PC-9 (cell line): ENCODE data around the gene CAMKMT. TPM values are rescaled to one million over a fixed set of nuclear protein-coding genes. Genes with fewer than 3 reads are reported as not detected.

Experiments
- BruUV-seq: library from RNA; stranded (reverse); fragments of 400-500 nt; replicated peaks from 2 replicates; lab custom pipeline; 2021; lab: Mats Ljungman, UMichigan
- CTCF ChIA-PET: fragments of 300-600 bp; sonication (Branson Sonifier 250); formaldehyde crosslinking; loops from one replicate; lab custom pipeline; 2022; ENCODE audit warnings: antibody characterized with exemption; lab: Charles Lee
- POLR2A ChIA-PET: fragments of 300-600 bp; sonication (Branson Sonifier 250); formaldehyde crosslinking; loops from one replicate; lab custom pipeline; 2022; ENCODE audit warnings: antibody characterized with exemption; ENCODE audit not compliant: unreplicated experiment; lab: Charles Lee
- DNase-seq, 2 experiments: peaks; one replicate each; pipeline versions ENCODE4 v3.0.0 to v3.0.0-alpha.2; 2015 to 2022; ENCODE audit warnings: mixed read lengths in 1 of 2
- H2AFZ ChIP-seq: fragments of 200-600 bp; sonication (generic); 2 replicates; pipeline ENCODE4 v1.8.1; 2017; ENCODE audit warnings: antibody characterized with exemption
- H3F3A ChIP-seq: fragments of 200-600 bp; sonication (generic); 2 replicates; pipeline ENCODE4 v1.8.1; 2017; ENCODE audit warnings: antibody characterized with exemption, mild to moderate bottlenecking, low read depth; ENCODE audit not compliant: insufficient read depth
- H3K27ac ChIP-seq: fragments of 200-600 bp; sonication (generic); 2 replicates; pipeline ENCODE4 v1.6.1; 2016; ENCODE audit warnings: mixed run types
- H3K27me3 ChIP-seq: fragments of 200-600 bp; sonication (generic); 2 replicates; pipeline ENCODE4 v1.6.1; 2016; ENCODE audit warnings: low read depth, mixed run types; ENCODE audit not compliant: insufficient read depth
- H3K36me3 ChIP-seq: fragments of 200-600 bp; sonication (generic); 2 replicates; pipeline ENCODE4 v1.6.1; 2016; ENCODE audit warnings: low read depth, mixed run types
- H3K4me1 ChIP-seq: fragments of 200-600 bp; sonication (generic); replicated peaks from 2 replicates; pipeline ENCODE4 v1.6.1; 2016; ENCODE audit warnings: mixed run types; ENCODE audit not compliant: insufficient read depth
- H3K4me2 ChIP-seq: fragments of 200-600 bp; sonication (generic); 2 replicates; pipeline ENCODE4 v1.6.1; 2017; ENCODE audit warnings: mixed run types
- H3K4me3 ChIP-seq: fragments of 200-600 bp; sonication (generic); 2 replicates; pipeline ENCODE4 v1.6.1; 2016; ENCODE audit warnings: mixed run types
- H3K79me2 ChIP-seq: fragments of 200-600 bp; sonication (generic); 2 replicates; pipeline ENCODE4 v1.6.1; 2017; ENCODE audit warnings: low read depth, mixed run types
- H3K9me2 ChIP-seq: fragments of 200-600 bp; sonication (generic); 2 replicates; pipeline ENCODE4 v1.8.1; 2017; ENCODE audit warnings: mild to moderate bottlenecking; ENCODE audit not compliant: insufficient read depth
- H3K9me3 ChIP-seq: fragments of 200-600 bp; sonication (generic); 2 replicates; pipeline ENCODE4 v1.8.1; 2016; ENCODE audit warnings: low read depth; ENCODE audit not compliant: insufficient read depth
- H4K20me1 ChIP-seq: fragments of 200-600 bp; sonication (generic); 2 replicates; pipeline ENCODE4 v1.8.1; 2017; ENCODE audit not compliant: insufficient read depth
- EZH2 ChIP-seq: fragments of 200-600 bp; sonication (generic); IDR thresholded peaks from 2 replicates; pipeline ENCODE4 v1.8.0; 2017; ENCODE audit warnings: antibody characterized with exemption, low read depth
- intact Hi-C: fragments of 100-400 bp; cut with micrococcal nuclease; formaldehyde crosslinking; loops from one replicate; pipeline ENCODE4 v1.10.0; 2022; ENCODE audit not compliant: unreplicated experiment
- total RNA-seq: library from RNA; stranded (reverse); gene quantifications from 2 replicates; pipeline ENCODE4 v1.2.3, GENCODE V29; 2021
- TF ChIP-seq, protein P1 (sequence below): fragments of 200-600 bp; sonication (generic); conservative IDR thresholded peaks from 2 replicates; pipeline ENCODE4 v1.6.1; 2017; ENCODE audit warnings: mixed run types, antibody characterized with exemption, mild to moderate bottlenecking, moderate library complexity

Gene CAMKMT
- total RNA-seq, 1 experiment from 2014 or later: 17.9 TPM

DNA sequence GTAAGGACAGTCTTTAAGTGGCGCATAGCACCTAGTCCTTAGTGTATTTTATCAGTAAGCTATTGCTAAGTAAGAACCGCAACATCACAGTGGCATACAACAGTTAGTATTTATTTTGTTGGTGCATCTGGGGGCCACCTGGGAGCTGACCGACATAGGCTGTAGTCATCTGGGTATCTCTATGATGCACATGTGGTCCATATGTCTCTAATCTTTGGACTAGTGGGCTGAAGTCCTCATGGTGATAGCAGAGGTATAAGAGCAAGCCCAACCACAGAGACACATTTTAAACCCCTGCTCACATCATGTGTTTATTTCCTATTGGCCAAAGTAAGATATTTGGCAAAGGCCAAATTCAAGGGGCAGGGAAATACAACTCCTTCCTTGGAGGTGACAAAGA, 2.9 kb downstream of the CAMKMT start:
- H3K4me1 ChIP-seq: peaks cover 17% of the 10 kb centered on the region
- 0 out of 2 replicates have a peak, but pooled peaks cover 6% of the 10 kb centered on the region for H4K20me1 ChIP-seq
- 0 out of 2 replicates have a peak, but pooled peaks cover 2% of the 10 kb centered on the region for H3K36me3 ChIP-seq
- TF ChIP-seq, protein P1, sequence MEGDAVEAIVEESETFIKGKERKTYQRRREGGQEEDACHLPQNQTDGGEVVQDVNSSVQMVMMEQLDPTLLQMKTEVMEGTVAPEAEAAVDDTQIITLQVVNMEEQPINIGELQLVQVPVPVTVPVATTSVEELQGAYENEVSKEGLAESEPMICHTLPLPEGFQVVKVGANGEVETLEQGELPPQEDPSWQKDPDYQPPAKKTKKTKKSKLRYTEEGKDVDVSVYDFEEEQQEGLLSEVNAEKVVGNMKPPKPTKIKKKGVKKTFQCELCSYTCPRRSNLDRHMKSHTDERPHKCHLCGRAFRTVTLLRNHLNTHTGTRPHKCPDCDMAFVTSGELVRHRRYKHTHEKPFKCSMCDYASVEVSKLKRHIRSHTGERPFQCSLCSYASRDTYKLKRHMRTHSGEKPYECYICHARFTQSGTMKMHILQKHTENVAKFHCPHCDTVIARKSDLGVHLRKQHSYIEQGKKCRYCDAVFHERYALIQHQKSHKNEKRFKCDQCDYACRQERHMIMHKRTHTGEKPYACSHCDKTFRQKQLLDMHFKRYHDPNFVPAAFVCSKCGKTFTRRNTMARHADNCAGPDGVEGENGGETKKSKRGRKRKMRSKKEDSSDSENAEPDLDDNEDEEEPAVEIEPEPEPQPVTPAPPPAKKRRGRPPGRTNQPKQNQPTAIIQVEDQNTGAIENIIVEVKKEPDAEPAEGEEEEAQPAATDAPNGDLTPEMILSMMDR: no peak
- TF ChIP-seq EZH2: no peak
- POLR2A ChIA-PET: no interaction called here
- no peaks in the 10 kb centered on the region for H3K9me3 ChIP-seq
- CTCF ChIA-PET: interaction anchor here (0.8 kb wide), 1 partner anchor 16 kb away, joined by 16 read pairs; no protein-coding TSS in a partner anchor
- no peaks in the 10 kb centered on the region for H3K9me2 ChIP-seq
- H3K4me2 ChIP-seq: no peak overlapping the region
- intact Hi-C loops: no loop called here
- H3K79me2 ChIP-seq: peaks cover 44% of the 10 kb centered on the region
- no peak overlapping the region for H3K4me3 ChIP-seq
- H2AFZ ChIP-seq: no peak overlapping the region
- peaks cover 10% of the 10 kb centered on the region for H3F3A ChIP-seq
- no peak overlapping the region for H3K27ac ChIP-seq
- BruUV-seq: no TSS peak
- H3K27me3 ChIP-seq: no peaks in the 10 kb centered on the region
- no peak for DNase-seq

DNA sequence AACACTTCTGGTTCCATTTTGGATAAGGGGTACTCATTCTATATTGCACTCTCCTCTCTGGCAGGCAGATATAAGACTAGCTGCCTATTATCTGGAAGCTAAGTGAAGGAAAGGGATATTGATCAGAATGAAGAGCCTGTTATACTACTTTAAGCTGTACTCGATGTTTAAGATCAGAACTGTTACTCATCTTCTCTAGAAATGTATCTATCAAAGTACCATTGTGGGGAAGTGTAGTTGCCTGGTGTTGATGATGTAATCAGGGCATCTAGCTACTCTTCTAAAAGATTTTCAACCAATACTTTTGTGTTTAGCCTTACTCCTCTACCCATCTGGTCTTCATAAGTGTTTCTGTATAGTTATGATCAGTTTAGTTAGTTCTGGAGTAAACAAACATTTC, 5.8 kb downstream of the CAMKMT start:
- DNase-seq: no peak
- peaks cover 28% of the 10 kb centered on the region for H3K79me2 ChIP-seq
- intact Hi-C loops: no loop called here

DNA sequence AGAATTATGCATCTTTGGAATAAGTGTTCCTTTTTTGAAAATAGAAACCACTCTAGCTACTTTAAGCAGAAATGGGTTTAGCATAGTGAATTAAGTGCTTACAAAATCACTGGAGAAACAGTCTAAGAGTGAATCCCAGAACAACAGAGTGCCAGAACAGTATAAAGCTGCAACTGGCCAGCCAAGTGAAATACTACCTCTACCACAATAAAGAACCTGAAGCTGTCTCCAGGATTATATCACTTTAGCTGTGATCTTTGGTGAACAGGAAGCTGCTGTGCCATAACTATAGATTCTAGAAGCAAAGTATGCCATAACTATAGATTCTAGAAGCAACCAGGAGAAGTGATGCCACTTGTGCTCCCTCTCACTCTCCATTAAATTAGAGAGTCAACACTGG, 7.6 kb downstream of the CAMKMT start:
- POLR2A ChIA-PET: no interaction called here
- H3F3A ChIP-seq: no peaks in the 10 kb centered on the region; the same call in 1 of the 2 replicates
- DNase-seq: no peak
- no peaks in the 10 kb centered on the region for H4K20me1 ChIP-seq
- no peak overlapping the region for H3K4me2 ChIP-seq
- no peak overlapping the region for H3K4me3 ChIP-seq
- H3K9me2 ChIP-seq: no peaks in the 10 kb centered on the region
- no peaks in the 10 kb centered on the region for H3K27me3 ChIP-seq
- no peak overlapping the region for H3K27ac ChIP-seq
- no TSS peak for BruUV-seq
- H3K4me1 ChIP-seq: no peaks in the 10 kb centered on the region
- CTCF ChIA-PET: no interaction called here
- no peaks in the 10 kb centered on the region for H3K36me3 ChIP-seq
- peaks cover 13% of the 10 kb centered on the region for H3K79me2 ChIP-seq
- no peaks in the 10 kb centered on the region for H3K9me3 ChIP-seq
- intact Hi-C loops: no loop called here
- no peak for TF ChIP-seq EZH2
- TF ChIP-seq, protein P1: no peak
- H2AFZ ChIP-seq: no peak overlapping the region

More for the DNA sequence above, 5.8 kb downstream of the CAMKMT start:
- Histone ChIP-seq H4K20me1 (no peaks in the 10 kb centered on the region), H3K4me2 (no peak overlapping the region), H3F3A (peaks cover 5% of the 10 kb centered on the region), H3K36me3 (no peaks in the 10 kb centered on the region), H3K27ac (no peak overlapping the region), H3K9me3 (no peaks in the 10 kb centered on the region), H3K4me3 (no peak overlapping the region), H3K9me2 (no peaks in the 10 kb centered on the region), H2AFZ (no peak overlapping the region), H3K4me1 (peaks cover 7% of the 10 kb centered on the region; the same call in 1 of the 2 replicates), H3K27me3 (no peaks in the 10 kb centered on the region)
- ChIA-PET POLR2A (no interaction called here), CTCF (no interaction called here)
- no TSS peak for BruUV-seq
- TF ChIP-seq EZH2: no peak

DNA sequence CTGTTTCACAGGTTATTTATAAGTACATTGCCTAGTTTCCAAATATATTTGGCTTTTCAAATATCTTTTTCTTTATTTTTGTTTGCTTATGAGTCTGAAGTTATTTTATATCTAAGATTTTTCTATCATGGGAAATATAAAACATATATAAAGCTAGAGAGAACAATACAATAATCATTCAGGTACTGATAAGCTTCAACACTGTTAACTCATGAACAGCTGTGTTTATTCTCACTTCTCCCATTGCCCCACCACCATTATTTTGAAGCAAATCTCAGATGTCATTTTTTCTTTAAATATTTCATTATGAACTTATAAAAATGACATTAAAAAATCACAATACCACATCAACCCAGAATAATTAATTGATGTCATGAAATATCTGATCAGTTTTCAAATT, 9.7 kb downstream of the CAMKMT start:
- Histone ChIP-seq H3K4me3 (no peak overlapping the region), H3K9me2 (no peaks in the 10 kb centered on the region), H3K9me3 (no peaks in the 10 kb centered on the region), H3K27me3 (no peaks in the 10 kb centered on the region), H3K36me3 (no peaks in the 10 kb centered on the region), H3K79me2 (no peaks in the 10 kb centered on the region), H2AFZ (no peak overlapping the region), H4K20me1 (no peaks in the 10 kb centered on the region), H3K4me1 (no peaks in the 10 kb centered on the region), H3F3A (no peaks in the 10 kb centered on the region; the same call in 1 of the 2 replicates), H3K4me2 (no peak overlapping the region), H3K27ac (no peak overlapping the region)
- DNase-seq: peak in 1 of 2 experiments; percentile 15
- ChIA-PET CTCF (interaction anchor here (0.7 kb wide), 1 partner anchor 17 kb away, joined by 5 read pairs; no protein-coding TSS in a partner anchor), POLR2A (interaction anchor here (0.7 kb wide), 1 partner anchor 519 kb away, joined by 3 read pairs; no protein-coding TSS in a partner anchor)
- TF ChIP-seq, protein P1: no peak
- no peak for TF ChIP-seq EZH2
- BruUV-seq: no TSS peak
- intact Hi-C loops: no loop called here
